Neural cell (in vitro differentiated cells): ENCODE results near the gene TMC3. TPM values are rescaled to one million over a fixed set of nuclear protein-coding genes. Genes with fewer than 3 reads are reported as not detected.

Source experiments
- H2AFZ ChIP-seq: fragments of 200-600, 300-800 bp; sonication (generic), shearing (Covaris generic); 2 replicates; pipeline ENCODE4 v1.6.0; 2014; ENCODE audit warnings: low read depth, mild to moderate bottlenecking, antibody characterized with exemption, low read length, moderate library complexity
- H3F3A ChIP-seq: fragments of 200-600 bp; shearing (Covaris generic); 2 replicates; pipeline ENCODE4 v1.6.1; 2016; ENCODE audit warnings: mild to moderate bottlenecking, moderate library complexity, mixed read lengths, antibody characterized with exemption, low read length; ENCODE audit not compliant: insufficient read depth, poor library complexity, severe bottlenecking
- H3K27ac ChIP-seq: fragments of 200-600, 300-800 bp; sonication (generic), shearing (Covaris generic); 2 replicates; pipeline ENCODE4 v1.5.1; 2014; ENCODE audit warnings: mild to moderate bottlenecking, low read length, moderate library complexity
- H3K27me3 ChIP-seq: fragments of 300-800, 200-600 bp; sonication (generic), shearing (Covaris generic); 2 replicates; pipeline ENCODE4 v1.6.0; 2014; ENCODE audit warnings: mild to moderate bottlenecking, low read depth, low read length, moderate library complexity; ENCODE audit not compliant: insufficient read depth
- H3K36me3 ChIP-seq: fragments of 300-800, 200-600 bp; sonication (generic), shearing (Covaris generic); 2 replicates; pipeline ENCODE4 v1.5.1; 2014; ENCODE audit warnings: mild to moderate bottlenecking, antibody characterized with exemption, low read length, moderate library complexity; ENCODE audit not compliant: insufficient read depth
- H3K4me2 ChIP-seq: fragments of 300-800, 200-600 bp; sonication (generic), shearing (Covaris generic); 2 replicates; pipeline ENCODE4 v1.6.0; 2014; ENCODE audit warnings: mild to moderate bottlenecking, low read length
- H3K4me3 ChIP-seq: fragments of 300-800, 200-600 bp; sonication (generic), shearing (Covaris generic); 2 replicates; pipeline ENCODE4 v1.5.1; 2014; ENCODE audit warnings: mild to moderate bottlenecking, low read length, moderate library complexity
- H3K79me2 ChIP-seq: fragments of 200-600 bp; shearing (Covaris generic); replicated peaks from 2 replicates; pipeline ENCODE4 v1.6.0; 2014; ENCODE audit warnings: mild to moderate bottlenecking, low read length, moderate library complexity; ENCODE audit not compliant: insufficient read depth
- H3K9ac ChIP-seq: fragments of 300-800, 200-600 bp; sonication (generic), shearing (Covaris generic); 2 replicates; pipeline ENCODE4 v1.6.1; 2016; ENCODE audit warnings: mild to moderate bottlenecking, low read length, mixed read lengths
- H3K9me2 ChIP-seq: fragments of 200-600 bp; shearing (Covaris generic); 2 replicates; pipeline ENCODE4 v1.6.1; 2016; ENCODE audit warnings: mild to moderate bottlenecking, low read length, mixed read lengths; ENCODE audit not compliant: insufficient read depth
- H3K9me3 ChIP-seq: fragments of 200-600, 300-800 bp; sonication (generic), shearing (Covaris generic); 2 replicates; pipeline ENCODE4 v1.6.1; 2016; ENCODE audit warnings: mild to moderate bottlenecking, mixed run types, low read length, moderate library complexity, mixed read lengths
- H4K20me1 ChIP-seq: fragments of 200-600 bp; shearing (Covaris generic); 2 replicates; pipeline ENCODE4 v1.6.1; 2016; ENCODE audit warnings: mild to moderate bottlenecking, mixed run types; ENCODE audit not compliant: insufficient read depth
- CTCF ChIP-seq: fragments of 450-650 bp; IDR thresholded peaks from 2 replicates; pipeline ENCODE4 v1.5.1; 2014; ENCODE audit warnings: antibody characterized with exemption, mild to moderate bottlenecking, moderate library complexity; ENCODE audit not compliant: poor library complexity, severe bottlenecking
- EP300 ChIP-seq: fragments of 450-650 bp; conservative IDR thresholded peaks from 2 replicates; pipeline ENCODE4 v1.6.1; 2014; ENCODE audit warnings: antibody characterized with exemption, mild to moderate bottlenecking, moderate library complexity; ENCODE audit not compliant: poor library complexity, severe bottlenecking
- EZH2 ChIP-seq: fragments of 200-600, 300-800 bp; shearing (Covaris generic), sonication (generic); IDR thresholded peaks from 2 replicates; pipeline ENCODE4 v1.6.1; 2014; ENCODE audit warnings: antibody characterized with exemption, low read length, borderline replicate concordance, mild to moderate bottlenecking; ENCODE audit not compliant: insufficient read depth, poor library complexity, severe bottlenecking
- MXI1 ChIP-seq: fragments of 450-650 bp; conservative IDR thresholded peaks from 2 replicates; pipeline ENCODE4 v1.6.1; 2014; ENCODE audit warnings: antibody characterized with exemption, mild to moderate bottlenecking; ENCODE audit not compliant: poor library complexity, severe bottlenecking
- POLR2AphosphoS5 ChIP-seq: IDR thresholded peaks from 2 replicates; pipeline ENCODE4 v1.6.1; 2012
- RAD21 ChIP-seq: fragments of 450-650 bp; conservative IDR thresholded peaks from 2 replicates; pipeline ENCODE4 v1.6.1; 2014; ENCODE audit warnings: antibody characterized with exemption, mild to moderate bottlenecking, moderate library complexity
- REST ChIP-seq: IDR thresholded peaks from 2 replicates; pipeline ENCODE4 v1.6.1; 2012; ENCODE audit warnings: borderline replicate concordance
- SMC3 ChIP-seq: fragments of 450-650 bp; conservative IDR thresholded peaks from 2 replicates; pipeline ENCODE4 v1.6.1; 2014; ENCODE audit warnings: antibody characterized with exemption, mild to moderate bottlenecking, moderate library complexity; ENCODE audit not compliant: poor library complexity
- TAF1 ChIP-seq: IDR thresholded peaks from 2 replicates; pipeline ENCODE4 v1.6.1; 2012; ENCODE audit warnings: low read depth
- polyA plus RNA-seq: library from polyadenylated mRNA; depleted of rRNA; stranded (reverse); fragments of >200 nt; gene quantifications from 2 replicates; pipeline ENCODE4 v1.2.3, GENCODE V29; 2014

TMC3 gene
- polyA plus RNA-seq, 1 donor from 2014 or later: not detected

DNA sequence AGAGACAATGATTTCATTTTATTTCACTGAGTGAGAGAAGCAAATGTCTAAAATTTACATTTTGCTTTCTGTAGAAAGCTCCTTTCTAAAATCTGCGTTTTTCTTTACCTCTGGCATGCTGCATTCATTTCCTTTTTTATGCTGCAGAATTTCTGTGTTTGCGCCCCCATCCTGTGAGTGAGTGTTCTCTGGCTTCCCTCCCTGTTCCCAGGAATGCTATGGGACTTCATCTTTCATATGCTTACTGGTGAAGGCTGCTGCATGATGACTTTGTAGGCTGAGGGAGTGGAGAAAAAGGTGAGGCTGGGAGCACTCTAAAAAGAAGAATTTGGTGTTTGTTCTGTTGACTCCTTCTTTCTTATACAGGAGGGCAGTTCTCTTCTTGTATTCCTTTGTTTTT, 7.7 kb upstream of the TMC3 start:
- TF ChIP-seq POLR2AphosphoS5 (no peak), EP300 (no peak), EZH2 (no peak), TAF1 (no peak), RAD21 (no peak), MXI1 (no peak), REST (no peak), CTCF (no peak), SMC3 (no peak)

DNA sequence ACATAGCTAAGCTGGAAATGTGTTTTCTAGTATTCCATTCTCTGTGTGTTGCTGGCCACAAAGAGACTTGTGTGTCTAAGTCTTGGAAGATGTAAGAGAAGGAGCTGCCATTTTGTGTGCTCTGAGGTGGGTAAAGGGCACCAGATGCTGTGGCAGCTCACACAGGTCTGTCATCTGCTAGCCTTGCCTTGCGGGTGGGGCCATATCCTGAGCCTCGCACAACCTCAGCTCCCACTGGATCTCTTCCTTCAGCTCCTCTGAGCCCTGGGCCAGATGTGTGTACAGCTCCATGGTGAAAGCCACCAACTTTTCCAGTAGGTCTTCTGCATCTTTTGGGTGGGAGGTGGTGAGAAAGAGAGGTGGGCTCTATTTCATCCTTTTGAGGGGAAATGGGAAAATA, 6.7 kb upstream of the TMC3 start:
- Histone ChIP-seq H3K27me3 (no peaks in the 10 kb centered on the region), H3K79me2 (no peaks in the 10 kb centered on the region), H2AFZ (no peak overlapping the region), H3K9me3 (no peaks in the 10 kb centered on the region), H3K4me2 (no peak overlapping the region), H3K9ac (no peak overlapping the region), H3F3A (no peaks in the 10 kb centered on the region), H4K20me1 (no peaks in the 10 kb centered on the region), H3K4me3 (no peak overlapping the region), H3K27ac (no peak overlapping the region), H3K36me3 (no peaks in the 10 kb centered on the region), H3K9me2 (no peaks in the 10 kb centered on the region)
- TF ChIP-seq TAF1 (no peak), REST (no peak), CTCF (no peak), MXI1 (no peak), POLR2AphosphoS5 (no peak), SMC3 (no peak), EP300 (no peak), RAD21 (no peak), EZH2 (no peak)

More for the DNA sequence above, 7.7 kb upstream of the TMC3 start:
- H3K4me3 ChIP-seq: no peak overlapping the region
- no peaks in the 10 kb centered on the region for H3K9me3 ChIP-seq
- no peaks in the 10 kb centered on the region for H3K27me3 ChIP-seq
- no peaks in the 10 kb centered on the region for H3K79me2 ChIP-seq
- H3F3A ChIP-seq: no peaks in the 10 kb centered on the region
- H3K36me3 ChIP-seq: no peaks in the 10 kb centered on the region
- no peak overlapping the region for H3K27ac ChIP-seq
- no peaks in the 10 kb centered on the region for H4K20me1 ChIP-seq
- H3K4me2 ChIP-seq: no peak overlapping the region
- H3K9ac ChIP-seq: no peak overlapping the region
- no peak overlapping the region for H2AFZ ChIP-seq
- no peaks in the 10 kb centered on the region for H3K9me2 ChIP-seq
